H9 (cell line): ENCODE results near the gene ARHGDIA. TPM values are rescaled to one million over a fixed set of nuclear protein-coding genes. Genes with fewer than 3 reads are reported as not detected.

Experiments used
- DNase-seq: peaks from one replicate; pipeline ENCODE4 v3.0.0-alpha.2; 2017
- H2AFZ ChIP-seq: one replicate; pipeline ENCODE4 v1.6.1; 2013; ENCODE audit warnings: mild to moderate bottlenecking, low read length, control low read depth, moderate library complexity
- H2AK5ac ChIP-seq: 2 replicates; pipeline ENCODE4 v1.6.1; 2013; ENCODE audit warnings: low read length, control low read depth, mixed read lengths; ENCODE audit not compliant: insufficient read length
- H2BK120ac ChIP-seq: one replicate; pipeline ENCODE4 v1.6.1; 2013; ENCODE audit warnings: low read depth, mild to moderate bottlenecking, low read length, control low read depth, inconsistent platforms; ENCODE audit not compliant: poor library complexity, severe bottlenecking
- H2BK12ac ChIP-seq: 2 replicates; pipeline ENCODE4 v1.6.1; 2013; ENCODE audit warnings: low read length, control low read depth, mixed read lengths, low read depth; ENCODE audit not compliant: insufficient read length
- H2BK15ac ChIP-seq: 2 replicates; pipeline ENCODE4 v1.6.1; 2013; ENCODE audit warnings: low read depth, low read length, control low read depth
- H2BK20ac ChIP-seq: one replicate; pipeline ENCODE4 v1.6.1; 2013; ENCODE audit warnings: low read depth, mild to moderate bottlenecking, low read length, control low read depth, inconsistent platforms; ENCODE audit not compliant: poor library complexity, severe bottlenecking
- H2BK5ac ChIP-seq: 2 replicates; pipeline ENCODE4 v1.6.1; 2013; ENCODE audit warnings: low read length, control low read depth, mixed read lengths; ENCODE audit not compliant: insufficient read length
- H3K14ac ChIP-seq: 2 replicates; pipeline ENCODE4 v1.6.1; 2013; ENCODE audit warnings: low read length, control low read depth; ENCODE audit not compliant: insufficient read depth
- H3K18ac ChIP-seq: 2 replicates; pipeline ENCODE4 v1.6.1; 2013; ENCODE audit warnings: low read depth, mild to moderate bottlenecking, mixed read lengths, low read length, control low read depth; ENCODE audit not compliant: insufficient read length
- H3K23ac ChIP-seq: 2 replicates; pipeline ENCODE4 v1.6.1; 2013; ENCODE audit warnings: low read length, control low read depth, mixed read lengths, low read depth; ENCODE audit not compliant: insufficient read length
- H3K23me2 ChIP-seq: 2 replicates; pipeline ENCODE4 v1.6.1; 2013; ENCODE audit warnings: low read depth, mild to moderate bottlenecking, mixed read lengths, low read length, control low read depth; ENCODE audit not compliant: insufficient read length, poor library complexity, severe bottlenecking
- H3K27ac ChIP-seq: 2 replicates; pipeline ENCODE4 v1.5.1; 2013; ENCODE audit warnings: low read length, control low read depth, mixed read lengths, low read depth; ENCODE audit not compliant: insufficient read length
- H3K27me3 ChIP-seq: 2 replicates; pipeline ENCODE4 v1.6.1; 2013; ENCODE audit warnings: low read length, control low read depth, inconsistent platforms; ENCODE audit not compliant: insufficient read depth
- H3K4ac ChIP-seq: 2 replicates; pipeline ENCODE4 v1.6.1; 2013; ENCODE audit warnings: low read depth, mild to moderate bottlenecking, control low read depth, inconsistent platforms, low read length, moderate library complexity
- H3K4me1 ChIP-seq: 2 replicates; pipeline ENCODE4 v1.6.1; 2013; ENCODE audit warnings: low read length, control low read depth, inconsistent platforms; ENCODE audit not compliant: insufficient read depth
- H3K4me2 ChIP-seq: 2 replicates; pipeline ENCODE4 v1.6.1; 2013; ENCODE audit warnings: low read length, control low read depth, mixed read lengths; ENCODE audit not compliant: insufficient read length, insufficient read depth
- H3K56ac ChIP-seq: 2 replicates; pipeline ENCODE4 v1.6.1; 2013; ENCODE audit warnings: low read depth, mild to moderate bottlenecking, mixed read lengths, low read length, control low read depth; ENCODE audit not compliant: insufficient read length
- H3K79me1 ChIP-seq: 2 replicates; pipeline ENCODE4 v1.6.1; 2013; ENCODE audit warnings: low read depth, mild to moderate bottlenecking, moderate library complexity, low read length, control low read depth, inconsistent platforms; ENCODE audit not compliant: insufficient read depth, poor library complexity, severe bottlenecking
- H3K79me2 ChIP-seq: 2 replicates; pipeline ENCODE4 v1.6.1; 2013; ENCODE audit warnings: low read length, control low read depth, inconsistent platforms; ENCODE audit not compliant: insufficient read depth
- H3K9ac ChIP-seq: 2 replicates; pipeline ENCODE4 v1.6.1; 2013; ENCODE audit warnings: low read length, control low read depth, mixed read lengths; ENCODE audit not compliant: insufficient read length; ENCODE audit errors: extremely low read depth
- H3K9me3 ChIP-seq: one replicate; pipeline ENCODE4 v1.6.1; 2013; ENCODE audit warnings: low read depth, low read length, inconsistent platforms; ENCODE audit not compliant: control insufficient read depth
- H3T11ph ChIP-seq: one replicate; pipeline ENCODE4 v1.6.1; 2013; ENCODE audit warnings: mild to moderate bottlenecking, low read length, control low read depth, inconsistent platforms
- H4K20me1 ChIP-seq: one replicate; pipeline ENCODE4 v1.6.1; 2013; ENCODE audit not compliant: control insufficient read depth, insufficient read length, insufficient read depth
- H4K5ac ChIP-seq: 2 replicates; pipeline ENCODE4 v1.6.1; 2013; ENCODE audit warnings: low read depth, mild to moderate bottlenecking, mixed read lengths, low read length, control low read depth; ENCODE audit not compliant: insufficient read length
- H4K8ac ChIP-seq: replicated peaks from 2 replicates; pipeline ENCODE4 v1.6.1; 2013; ENCODE audit warnings: low read length, control low read depth, mixed read lengths, low read depth; ENCODE audit not compliant: insufficient read length
- H4K91ac ChIP-seq: 2 replicates; pipeline ENCODE4 v1.6.1; 2013; ENCODE audit warnings: low read depth, mild to moderate bottlenecking, moderate library complexity, mixed read lengths, low read length, control low read depth; ENCODE audit not compliant: insufficient read length
- H3K27ac Mint-ChIP-seq, 3 experiments: 2 replicates in 2 of 3; 3 replicates in 1 of 3; pipeline ENCODE4 v1.8.0; 2020 to 2021; ENCODE audit warnings: mixed read lengths in 3 of 3, mild to moderate bottlenecking in 1 of 3, moderate library complexity in 1 of 3
- H3K27me3 Mint-ChIP-seq: 2 replicates; pipeline ENCODE4 v1.8.0; 2021; ENCODE audit warnings: low read depth, mild to moderate bottlenecking, moderate library complexity, mixed read lengths
- H3K36me3 Mint-ChIP-seq, 3 experiments: 2 replicates in 2 of 3; 3 replicates in 1 of 3; pipeline ENCODE4 v1.8.0; 2020 to 2021; ENCODE audit warnings: low read depth in 3 of 3, mixed read lengths in 3 of 3; ENCODE audit not compliant: insufficient read depth in 1 of 3
- H3K4me1 Mint-ChIP-seq, 2 experiments: 2 replicates each; pipeline ENCODE4 v1.8.0; 2020; ENCODE audit warnings: mixed read lengths in 2 of 2
- H3K4me3 Mint-ChIP-seq, 2 experiments: 2 replicates in 1 of 2; 3 replicates in 1 of 2; pipeline ENCODE4 v1.8.0; 2020 to 2021; ENCODE audit warnings: mild to moderate bottlenecking in 2 of 2, mixed read lengths in 2 of 2, moderate library complexity in 1 of 2
- H3K9me3 Mint-ChIP-seq, 2 experiments: 2 replicates in 1 of 2; 3 replicates in 1 of 2; pipeline ENCODE4 v1.8.0; 2020; ENCODE audit warnings: mild to moderate bottlenecking in 2 of 2, mixed read lengths in 2 of 2, moderate library complexity in 1 of 2
- CTCF ChIP-seq: fragments of 200-600 bp; sonication (generic); conservative IDR thresholded peaks from 3 replicates; pipeline ENCODE4 v1.8.0; 2021; ENCODE audit warnings: antibody characterized with exemption, mild to moderate bottlenecking
- WGBS: extraction: QIAGEN DNeasy Blood & Tissue Kit; methylation state at CpG from one replicate; pipeline ENCODE4 v1.1.7; 2013; ENCODE audit warnings: missing lambda C conversion rate, low lambda C conversion rate, mixed read lengths; ENCODE audit not compliant: insufficient read length; ENCODE audit errors: extremely low coverage; 5-methylcytosine and 5-hydroxymethylcytosine counted together
- total RNA-seq: library from RNA; stranded (reverse); gene quantifications from 2 replicates; pipeline ENCODE4 v1.2.1, GENCODE V29; 2021

The ARHGDIA gene
- total RNA-seq, 1 experiment from 2014 or later = 247 TPM

DNA sequence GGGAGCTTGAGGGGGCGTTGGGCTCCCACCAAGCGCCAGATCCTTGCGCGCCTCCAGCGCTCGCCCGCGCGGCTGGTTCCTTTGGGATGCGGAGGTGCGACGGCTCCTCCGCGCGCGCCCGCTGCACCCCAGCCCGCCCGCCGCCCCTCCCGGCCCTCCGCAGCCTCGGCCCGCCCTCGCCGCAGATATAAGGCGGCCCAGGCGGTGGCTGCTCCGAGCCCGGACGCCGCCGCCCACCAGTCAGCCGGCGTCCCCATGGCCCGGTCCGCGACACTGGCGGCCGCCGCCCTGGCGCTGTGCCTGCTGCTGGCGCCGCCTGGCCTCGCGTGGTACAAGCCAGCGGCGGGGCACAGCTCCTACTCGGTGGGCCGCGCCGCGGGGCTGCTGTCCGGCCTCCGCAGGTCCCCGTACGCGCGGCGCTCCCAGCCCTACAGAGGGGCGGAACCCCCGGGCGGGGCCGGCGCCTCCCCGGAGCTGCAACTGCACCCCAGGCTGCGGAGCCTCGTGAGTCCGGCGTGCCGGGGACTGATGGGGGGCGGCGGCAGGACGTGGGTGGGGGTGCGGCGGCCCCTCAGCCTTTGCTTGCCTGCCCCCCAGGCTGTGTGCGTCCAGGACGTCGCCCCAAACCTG, 31.0 kb upstream of the ARHGDIA start, which contains the start of gene NPB:
TSS of gene NPB (plus strand) at position 216 of the 630 bp plus-strand sequence. CDS start at position 256, 40 bp downstream.
- no peak within 1 kb of the TSS for H3K18ac ChIP-seq
- no peak within 1 kb of the TSS for H3K23ac ChIP-seq
- Mint-ChIP-seq H3K9me3 (no peaks in the 10 kb centered on the region), H3K36me3 (peaks cover 8 to 33% (median 18%) of the 10 kb centered on the region in 3 experiments; a peak in 6 of 7 replicates), H3K4me1 (peaks cover 0 to 3% of the 10 kb centered on the region in 2 experiments; a peak in 2 of 4 replicates), H3K27me3 (peaks cover 11% of the 10 kb centered on the region), H3K4me3 (peak within 1 kb of the TSS; percentile 27 to 60; a peak in 3 of 5 replicates), H3K27ac (no peak within 1 kb of the TSS)
- H4K20me1 ChIP-seq = no peaks in the 10 kb centered on the region
- H4K8ac ChIP-seq = no peak within 1 kb of the TSS
- H2BK15ac ChIP-seq = no peak within 1 kb of the TSS
- no peak within 1 kb of the TSS for H3K27ac ChIP-seq
- no peak within 1 kb of the TSS for H3K9ac ChIP-seq
- H4K91ac ChIP-seq = no peak within 1 kb of the TSS
- peaks cover 11% of the 10 kb centered on the region for H3K23me2 ChIP-seq
- no peak within 1 kb of the TSS for H2AK5ac ChIP-seq
- no peaks in the 10 kb centered on the region for H3K4me1 ChIP-seq
- H2AFZ ChIP-seq = no peak within 1 kb of the TSS
- H3K79me2 ChIP-seq = no peaks in the 10 kb centered on the region
- WGBS = no CpG with 5 or more reads among the region's 79 CpGs
- no peaks in the 10 kb centered on the region for H3K9me3 ChIP-seq
- no peak within 1 kb of the TSS for H4K5ac ChIP-seq
- no peak within 1 kb of the TSS for H3K4ac ChIP-seq
- H3K79me1 ChIP-seq = no peaks in the 10 kb centered on the region
- no peak within 1 kb of the TSS for H2BK20ac ChIP-seq
- DNase-seq = no peak
- H3T11ph ChIP-seq = no peak within 1 kb of the TSS
- no peak within 1 kb of the TSS for H2BK12ac ChIP-seq
- no peak within 1 kb of the TSS for H2BK5ac ChIP-seq
- H3K27me3 ChIP-seq = no peaks in the 10 kb centered on the region; the same call in 1 of the 2 replicates
- H3K4me2 ChIP-seq = peak within 1 kb of the TSS; percentile 31
- peak within 1 kb of the TSS; percentile 51 for H3K14ac ChIP-seq
- TF ChIP-seq CTCF = no peak
- no peak within 1 kb of the TSS for H2BK120ac ChIP-seq
- H3K56ac ChIP-seq = no peak within 1 kb of the TSS
